ENCODE results near the gene ASCC2.
A peak's percentile ranks its signal among the peaks of the same experiment; 100 is the strongest.

The ASCC2 gene

GRCh38 chr22:29784451-29785361, 53.4 kb downstream of the ASCC2 start:
- no peak for DNase-seq (ENCODE audit: low read depth)
- no peak for TF ChIP-seq CTCF (IDR thresholded peaks at IDR 0.05; ENCODE audit: control insufficient read depth, insufficient read depth, low read depth, low read length, missing control alignments)
- H3K4me3 ChIP-seq (ENCODE audit: control insufficient read depth, low read depth, low read length) = no peak overlapping the region

- no peak for TF ChIP-seq CTCF (IDR thresholded peaks at IDR 0.05; ENCODE audit: control insufficient read depth, insufficient read depth, low read depth, low read length, missing control alignments)
- DNase-seq (ENCODE audit: low read depth) = no peak
- H3K4me3 ChIP-seq (ENCODE audit: control insufficient read depth, low read depth, low read length) = no peak overlapping the region
Observed at GRCh38 chr22:29782061-29782845, 55.8 kb downstream of the ASCC2 start.

- no peak overlapping the region for H3K4me3 ChIP-seq (ENCODE audit: control insufficient read depth, low read depth, low read length)
- peak; percentile 40 for DNase-seq (ENCODE audit: low read depth)
- no peak for TF ChIP-seq CTCF (IDR thresholded peaks at IDR 0.05; ENCODE audit: control insufficient read depth, insufficient read depth, low read depth, low read length, missing control alignments)
Observed at GRCh38 chr22:29780748-29781676, 57.1 kb downstream of the ASCC2 start.

- H3K4me3 ChIP-seq (ENCODE audit: control insufficient read depth, low read depth, low read length) = no peak overlapping the region
- TF ChIP-seq CTCF (IDR thresholded peaks at IDR 0.05; ENCODE audit: control insufficient read depth, insufficient read depth, low read depth, low read length, missing control alignments) = no peak
- DNase-seq (ENCODE audit: low read depth) = no peak
Observed at GRCh38 chr22:29780220-29780619, 57.9 kb downstream of the ASCC2 start.

- TF ChIP-seq CTCF (IDR thresholded peaks at IDR 0.05; ENCODE audit: control insufficient read depth, insufficient read depth, low read depth, low read length, missing control alignments) = no peak
- H3K4me3 ChIP-seq (ENCODE audit: control insufficient read depth, low read depth, low read length) = no peak overlapping the region
- DNase-seq (ENCODE audit: low read depth) = no peak
Observed at GRCh38 chr22:29773233-29773632, 64.8 kb downstream of the ASCC2 start.

GRCh38 chr22:29772170-29772641, 65.9 kb downstream of the ASCC2 start:
- DNase-seq (ENCODE audit: low read depth) = peak; percentile 44
- peak; percentile 66 for TF ChIP-seq CTCF (IDR thresholded peaks at IDR 0.05; ENCODE audit: control insufficient read depth, insufficient read depth, low read depth, low read length, missing control alignments)
- H3K4me3 ChIP-seq (ENCODE audit: control insufficient read depth, low read depth, low read length) = no peak overlapping the region

Data from AG09309 (cell line).